ENCODE data around the gene IBA57.

Gene IBA57

DNA sequence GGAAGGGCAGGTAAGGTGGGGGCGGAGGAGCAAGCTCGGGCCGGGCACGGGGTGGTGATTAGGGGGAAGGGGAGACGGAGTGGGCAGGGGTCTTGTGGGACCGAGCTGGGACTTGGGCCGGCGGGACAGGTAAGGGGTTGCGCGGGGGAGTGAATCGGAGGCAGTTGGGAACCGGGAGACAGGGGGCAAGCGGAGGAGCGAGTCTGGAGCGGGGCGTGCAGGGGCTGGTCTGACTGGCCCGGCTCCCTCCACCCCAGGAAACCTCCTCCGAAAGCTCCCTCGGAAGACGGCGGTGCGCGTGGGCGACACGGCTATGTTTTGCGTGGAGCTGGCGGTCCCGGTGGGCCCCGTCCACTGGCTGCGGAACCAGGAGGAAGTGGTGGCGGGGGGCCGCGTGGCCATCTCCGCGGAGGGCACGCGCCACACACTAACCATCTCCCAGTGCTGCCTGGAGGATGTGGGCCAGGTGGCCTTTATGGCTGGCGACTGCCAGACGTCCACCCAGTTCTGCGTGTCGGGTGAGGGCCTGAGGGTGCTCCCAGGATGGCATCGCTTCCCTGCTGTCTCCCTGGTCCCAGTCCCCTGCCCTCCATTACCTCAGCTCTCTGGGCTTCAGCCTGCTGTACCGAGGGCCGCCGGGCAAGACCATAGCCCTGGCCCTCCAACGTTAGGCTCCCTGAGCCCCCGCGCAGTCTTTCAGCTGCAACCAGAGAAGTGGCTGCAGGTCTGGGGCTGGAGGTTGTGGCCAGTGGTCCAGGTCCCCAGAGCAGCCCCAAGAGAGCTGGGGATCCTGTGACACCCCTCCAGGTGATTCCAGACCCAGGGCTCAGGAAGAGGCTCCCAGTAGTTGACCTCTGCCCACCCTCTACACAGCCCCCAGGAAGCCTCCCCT is 48.6 kb downstream of the IBA57 start:
- Histone ChIP-seq H3K4ac (ENCODE audit: low read depth, low read length) (no peak overlapping the region), H3K18ac (ENCODE audit: low read length) (no peak overlapping the region), H2BK120ac (ENCODE audit: low read depth, low read length) (no peak overlapping the region), H2BK15ac (replicated peaks; ENCODE audit: low read depth) (no peak overlapping the region), H3K27me3 (ENCODE audit: insufficient read depth, low read length, poor library complexity) (no peaks in the 10 kb centered on the region), H3K27ac (ENCODE audit: low read depth, low read length) (no peak overlapping the region), H3K79me2 (ENCODE audit: control insufficient read depth, insufficient read depth, low read length) (no peaks in the 10 kb centered on the region), H3K4me1 (ENCODE audit: control insufficient read depth, low read depth, low read length) (no peaks in the 10 kb centered on the region), H4K5ac (ENCODE audit: low read length) (no peak overlapping the region), H2BK5ac (ENCODE audit: low read length) (no peak overlapping the region), H3K4me2 (ENCODE audit: low read length) (peak overlapping the region; percentile 87), H2AK5ac (ENCODE audit: low read length) (peak overlapping the region; percentile 43), H4K8ac (ENCODE audit: low read depth, low read length) (no peak overlapping the region), H3K79me1 (ENCODE audit: low read length) (peaks cover 9% of the 10 kb centered on the region), H3K36me3 (ENCODE audit: control insufficient read depth, insufficient read depth, low read length) (peaks cover 4% of the 10 kb centered on the region), H3K4me3 (ENCODE audit: low read length) (peak overlapping the region; percentile 66), H3K56ac (ENCODE audit: low read length) (peak overlapping the region; percentile 92), H3K9ac (ENCODE audit: low read length) (peak overlapping the region; percentile 83), H3K23ac (ENCODE audit: low read length) (peak overlapping the region; percentile 89)
- WGBS (ENCODE audit: extremely low coverage, insufficient coverage, low lambda C conversion rate), result no CpG with 5 or more reads among the region's 48 CpGs
- DNase-seq, result no peak

DNA sequence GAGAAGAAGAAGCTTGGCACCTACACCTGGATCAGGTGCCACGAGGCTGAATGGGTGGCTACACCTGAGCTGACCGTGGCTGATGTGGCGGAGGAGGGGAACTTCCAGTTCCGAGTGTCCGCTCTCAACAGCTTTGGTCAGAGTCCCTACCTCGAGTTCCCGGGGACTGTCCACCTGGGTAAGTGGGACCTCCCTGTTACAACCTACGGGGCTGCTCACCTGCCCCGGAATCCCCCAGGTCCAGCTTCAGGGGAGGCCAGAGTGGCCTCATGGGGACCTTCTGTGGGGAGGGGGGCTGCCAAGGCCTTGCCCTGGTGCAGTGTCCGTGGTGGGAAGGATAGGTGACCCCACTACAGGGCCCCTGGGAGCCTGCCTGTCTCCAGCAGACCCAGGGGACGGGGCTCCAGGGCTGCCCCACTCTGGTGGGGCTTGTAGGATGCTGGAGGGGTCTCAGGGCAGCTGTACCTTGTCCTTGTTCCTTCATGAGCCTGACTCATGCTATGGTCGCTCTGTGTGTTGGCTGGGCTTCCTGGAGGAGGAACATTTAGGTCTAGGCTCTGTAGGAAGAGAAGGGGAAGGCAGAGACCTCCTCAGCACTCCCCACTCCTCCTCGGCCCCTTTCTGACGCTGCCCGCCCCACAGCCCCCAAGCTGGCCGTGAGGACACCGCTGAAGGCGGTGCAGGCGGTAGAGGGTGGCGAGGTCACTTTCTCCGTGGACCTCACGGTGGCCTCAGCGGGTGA is 49.5 kb downstream of the IBA57 start:
- no peaks in the 10 kb centered on the region for H3K4me1 ChIP-seq (ENCODE audit: control insufficient read depth, low read depth, low read length)
- H3K56ac ChIP-seq (ENCODE audit: low read length), result no peak overlapping the region
- H3K9ac ChIP-seq (ENCODE audit: low read length), result no peak overlapping the region
- no peak overlapping the region for H3K4me3 ChIP-seq (ENCODE audit: low read length)
- no peak overlapping the region for H2BK15ac ChIP-seq (replicated peaks; ENCODE audit: low read depth)
- peaks cover 6% of the 10 kb centered on the region for H3K36me3 ChIP-seq (ENCODE audit: control insufficient read depth, insufficient read depth, low read length)
- H3K18ac ChIP-seq (ENCODE audit: low read length), result no peak overlapping the region
- DNase-seq, result no peak
- no peak overlapping the region for H3K23ac ChIP-seq (ENCODE audit: low read length)
- H3K4ac ChIP-seq (ENCODE audit: low read depth, low read length), result no peak overlapping the region
- no peak overlapping the region for H3K4me2 ChIP-seq (ENCODE audit: low read length)
- no peak overlapping the region for H4K5ac ChIP-seq (ENCODE audit: low read length)
- H3K27me3 ChIP-seq (ENCODE audit: insufficient read depth, low read length, poor library complexity), result no peaks in the 10 kb centered on the region
- WGBS (ENCODE audit: extremely low coverage, insufficient coverage, low lambda C conversion rate), result no CpG with 5 or more reads among the region's 23 CpGs
- no peak overlapping the region for H3K27ac ChIP-seq (ENCODE audit: low read depth, low read length)
- H2BK5ac ChIP-seq (ENCODE audit: low read length), result no peak overlapping the region
- H4K8ac ChIP-seq (ENCODE audit: low read depth, low read length), result no peak overlapping the region
- no peak overlapping the region for H2BK120ac ChIP-seq (ENCODE audit: low read depth, low read length)
- no peak overlapping the region for H2AK5ac ChIP-seq (ENCODE audit: low read length)
- H3K79me2 ChIP-seq (ENCODE audit: control insufficient read depth, insufficient read depth, low read length), result no peaks in the 10 kb centered on the region
- H3K79me1 ChIP-seq (ENCODE audit: low read length), result peaks cover 11% of the 10 kb centered on the region

DNA sequence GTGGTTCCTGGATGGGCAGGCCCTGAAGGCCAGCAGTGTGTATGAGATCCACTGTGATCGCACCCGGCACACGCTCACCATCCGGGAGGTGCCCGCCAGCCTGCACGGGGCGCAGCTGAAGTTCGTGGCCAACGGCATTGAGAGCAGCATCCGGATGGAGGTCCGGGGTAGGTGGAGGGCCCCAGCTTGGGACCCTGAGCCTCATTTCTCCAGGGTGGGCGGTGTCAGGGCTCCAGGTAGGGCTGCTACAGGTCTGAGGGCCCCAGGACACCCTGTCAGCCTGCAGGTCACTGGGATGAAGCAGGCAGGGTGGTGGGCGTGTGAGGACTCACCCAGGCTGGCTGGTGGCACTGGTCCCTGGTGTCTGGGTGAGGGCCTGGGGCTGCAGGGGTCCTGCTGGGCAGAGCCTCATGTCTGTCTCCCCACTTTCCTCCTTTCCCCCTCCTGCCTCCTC is 50.1 kb downstream of the IBA57 start:
- Histone ChIP-seq H2BK5ac (ENCODE audit: low read length) (no peak overlapping the region), H3K18ac (ENCODE audit: low read length) (no peak overlapping the region), H3K4me1 (ENCODE audit: control insufficient read depth, low read depth, low read length) (no peaks in the 10 kb centered on the region), H2AK5ac (ENCODE audit: low read length) (no peak overlapping the region), H2BK120ac (ENCODE audit: low read depth, low read length) (no peak overlapping the region), H3K79me1 (ENCODE audit: low read length) (peaks cover 11% of the 10 kb centered on the region), H3K4ac (ENCODE audit: low read depth, low read length) (no peak overlapping the region), H4K8ac (ENCODE audit: low read depth, low read length) (no peak overlapping the region), H4K5ac (ENCODE audit: low read length) (no peak overlapping the region), H2BK15ac (replicated peaks; ENCODE audit: low read depth) (no peak overlapping the region), H3K9ac (ENCODE audit: low read length) (no peak overlapping the region), H3K4me3 (ENCODE audit: low read length) (no peak overlapping the region), H3K23ac (ENCODE audit: low read length) (no peak overlapping the region), H3K27ac (ENCODE audit: low read depth, low read length) (no peak overlapping the region), H3K56ac (ENCODE audit: low read length) (no peak overlapping the region), H3K36me3 (ENCODE audit: control insufficient read depth, insufficient read depth, low read length) (peaks cover 8% of the 10 kb centered on the region), H3K27me3 (ENCODE audit: insufficient read depth, low read length, poor library complexity) (no peaks in the 10 kb centered on the region), H3K79me2 (ENCODE audit: control insufficient read depth, insufficient read depth, low read length) (no peaks in the 10 kb centered on the region), H3K4me2 (ENCODE audit: low read length) (no peak overlapping the region)
- WGBS (ENCODE audit: extremely low coverage, insufficient coverage, low lambda C conversion rate), result no CpG with 5 or more reads among the region's 13 CpGs
- no peak for DNase-seq

DNA sequence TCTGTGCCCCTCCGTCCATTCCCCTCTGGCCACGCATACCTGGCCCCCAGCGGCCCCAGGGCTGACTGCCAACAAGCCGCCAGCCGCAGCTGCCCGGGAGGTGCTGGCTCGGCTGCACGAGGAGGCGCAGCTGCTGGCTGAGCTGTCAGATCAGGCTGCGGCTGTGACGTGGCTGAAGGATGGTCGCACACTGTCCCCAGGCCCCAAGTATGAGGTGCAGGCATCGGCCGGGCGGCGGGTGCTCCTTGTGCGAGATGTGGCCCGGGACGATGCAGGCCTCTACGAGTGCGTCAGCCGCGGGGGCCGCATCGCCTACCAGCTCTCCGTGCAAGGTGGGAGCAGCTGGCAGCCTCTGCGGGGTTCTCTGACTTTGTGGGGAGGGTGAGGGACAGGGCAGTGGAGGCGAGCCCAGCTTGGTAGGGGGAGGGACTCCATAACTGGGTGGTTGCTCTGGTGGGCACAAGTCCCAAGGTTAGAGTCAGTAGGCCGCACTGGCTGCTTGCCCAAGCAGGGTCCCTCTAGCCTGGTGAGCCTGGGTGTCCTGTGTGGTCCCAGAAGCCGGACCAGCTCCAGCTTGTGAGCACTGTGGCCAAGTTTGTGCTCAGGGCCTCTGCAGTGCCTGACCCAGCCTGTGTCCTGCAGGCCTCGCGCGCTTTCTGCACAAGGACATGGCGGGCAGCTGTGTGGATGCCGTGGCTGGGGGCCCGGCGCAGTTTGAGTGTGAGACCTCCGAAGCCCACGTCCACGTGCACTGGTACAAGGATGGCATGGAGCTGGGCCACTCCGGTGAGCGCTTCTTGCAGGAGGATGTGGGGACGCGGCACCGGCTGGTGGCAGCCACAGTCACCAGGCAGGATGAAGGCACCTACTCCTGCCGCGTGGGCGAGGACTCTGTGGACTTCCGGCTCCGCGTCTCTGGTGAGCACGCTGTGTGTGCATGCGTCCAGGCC is 51.0 kb downstream of the IBA57 start:
- H2BK120ac ChIP-seq (ENCODE audit: low read depth, low read length), result no peak overlapping the region
- no peak overlapping the region for H3K23ac ChIP-seq (ENCODE audit: low read length)
- no peak overlapping the region for H2BK5ac ChIP-seq (ENCODE audit: low read length)
- H3K18ac ChIP-seq (ENCODE audit: low read length), result no peak overlapping the region
- H3K4me1 ChIP-seq (ENCODE audit: control insufficient read depth, low read depth, low read length), result no peaks in the 10 kb centered on the region
- no peak overlapping the region for H3K4me2 ChIP-seq (ENCODE audit: low read length)
- H3K27me3 ChIP-seq (ENCODE audit: insufficient read depth, low read length, poor library complexity), result no peaks in the 10 kb centered on the region
- H4K8ac ChIP-seq (ENCODE audit: low read depth, low read length), result no peak overlapping the region
- H3K9ac ChIP-seq (ENCODE audit: low read length), result no peak overlapping the region
- H2BK15ac ChIP-seq (replicated peaks; ENCODE audit: low read depth), result no peak overlapping the region
- peak overlapping the region; percentile 25 for H3K56ac ChIP-seq (ENCODE audit: low read length)
- H3K4ac ChIP-seq (ENCODE audit: low read depth, low read length), result no peak overlapping the region
- H3K27ac ChIP-seq (ENCODE audit: low read depth, low read length), result no peak overlapping the region
- no peak for DNase-seq
- WGBS (ENCODE audit: extremely low coverage, insufficient coverage, low lambda C conversion rate), result no CpG with 5 or more reads among the region's 53 CpGs
- H4K5ac ChIP-seq (ENCODE audit: low read length), result no peak overlapping the region
- H3K36me3 ChIP-seq (ENCODE audit: control insufficient read depth, insufficient read depth, low read length), result peaks cover 8% of the 10 kb centered on the region
- H2AK5ac ChIP-seq (ENCODE audit: low read length), result no peak overlapping the region
- no peak overlapping the region for H3K4me3 ChIP-seq (ENCODE audit: low read length)
- H3K79me1 ChIP-seq (ENCODE audit: low read length), result peaks cover 11% of the 10 kb centered on the region
- H3K79me2 ChIP-seq (ENCODE audit: control insufficient read depth, insufficient read depth, low read length), result no peaks in the 10 kb centered on the region

DNA sequence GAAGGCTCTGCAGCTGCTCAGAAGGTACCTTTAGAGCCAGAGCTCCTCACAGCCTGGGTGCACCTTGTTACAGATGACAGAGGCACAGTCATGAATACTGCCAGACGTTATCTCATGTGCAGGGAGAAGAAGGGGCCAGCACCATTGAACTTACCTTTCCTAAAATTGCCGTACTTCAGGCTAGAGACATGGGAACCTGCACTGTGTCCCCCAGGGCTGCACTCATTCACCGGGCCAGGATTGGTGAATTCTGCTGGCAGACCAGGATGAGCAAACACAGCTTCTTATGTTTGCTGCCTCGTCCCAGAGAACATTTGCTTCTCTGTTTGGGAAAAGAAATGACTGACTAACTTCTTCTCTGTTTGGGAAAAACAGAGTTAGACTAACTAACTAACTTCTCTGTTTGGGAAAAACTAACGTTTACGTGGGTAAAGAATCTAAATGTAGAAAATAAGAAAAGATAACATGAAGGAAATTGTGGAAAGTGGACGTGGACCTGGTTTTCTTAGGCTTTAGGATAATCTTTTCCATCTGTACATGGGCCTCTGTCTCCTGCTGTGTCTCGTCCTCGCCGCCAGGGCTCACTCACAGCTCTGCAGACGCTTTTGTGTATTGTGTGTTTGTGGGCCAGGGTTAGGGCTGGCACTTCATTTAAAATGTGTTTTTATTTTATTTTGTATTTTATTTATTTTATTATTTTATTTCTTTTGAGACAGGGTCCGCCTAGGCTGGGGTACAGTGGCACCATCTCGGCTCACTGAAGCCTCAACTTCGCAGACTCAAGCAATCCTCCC is 52.1 kb downstream of the IBA57 start:
- DNase-seq, result peak; percentile 65
- H3K23ac ChIP-seq (ENCODE audit: low read length), result no peak overlapping the region
- no peak overlapping the region for H4K8ac ChIP-seq (ENCODE audit: low read depth, low read length)
- H3K79me1 ChIP-seq (ENCODE audit: low read length), result peaks cover 14% of the 10 kb centered on the region
- WGBS (ENCODE audit: extremely low coverage, insufficient coverage, low lambda C conversion rate), result no CpG with 5 or more reads among the region's 14 CpGs
- no peak overlapping the region for H2AK5ac ChIP-seq (ENCODE audit: low read length)
- H3K27ac ChIP-seq (ENCODE audit: low read depth, low read length), result no peak overlapping the region
- H3K4me3 ChIP-seq (ENCODE audit: low read length), result no peak overlapping the region
- H3K9ac ChIP-seq (ENCODE audit: low read length), result peak overlapping the region; percentile 4
- H3K4me2 ChIP-seq (ENCODE audit: low read length), result no peak overlapping the region
- H3K36me3 ChIP-seq (ENCODE audit: control insufficient read depth, insufficient read depth, low read length), result peaks cover 8% of the 10 kb centered on the region
- H3K18ac ChIP-seq (ENCODE audit: low read length), result no peak overlapping the region
- no peaks in the 10 kb centered on the region for H3K4me1 ChIP-seq (ENCODE audit: control insufficient read depth, low read depth, low read length)
- peak overlapping the region; percentile 53 for H3K56ac ChIP-seq (ENCODE audit: low read length)
- no peaks in the 10 kb centered on the region for H3K27me3 ChIP-seq (ENCODE audit: insufficient read depth, low read length, poor library complexity)
- no peak overlapping the region for H2BK120ac ChIP-seq (ENCODE audit: low read depth, low read length)
- no peaks in the 10 kb centered on the region for H3K79me2 ChIP-seq (ENCODE audit: control insufficient read depth, insufficient read depth, low read length)
- H2BK5ac ChIP-seq (ENCODE audit: low read length), result no peak overlapping the region
- no peak overlapping the region for H4K5ac ChIP-seq (ENCODE audit: low read length)
- H3K4ac ChIP-seq (ENCODE audit: low read depth, low read length), result no peak overlapping the region
- no peak overlapping the region for H2BK15ac ChIP-seq (replicated peaks; ENCODE audit: low read depth)

Measured in mesendoderm (in vitro differentiated cells).